PC-9 (cell line): Measurements from ENCODE around the gene CCNL1.
"Not testable (repeated sequence)": the region's sequence is repeated elsewhere in the genome, so short reads cannot be mapped to it uniquely, and the experiment has no call there.

Experiments
- CTCF ChIP-seq: fragments of 200-600 bp; sonication (generic); conservative IDR thresholded peaks from 2 replicates; pipeline ENCODE4 v1.6.1; 2017; ENCODE audit warnings: mixed run types, antibody characterized with exemption, mild to moderate bottlenecking, moderate library complexity
- EZH2 ChIP-seq: fragments of 200-600 bp; sonication (generic); IDR thresholded peaks from 2 replicates; pipeline ENCODE4 v1.8.0; 2017; ENCODE audit warnings: antibody characterized with exemption, low read depth

- not testable (repeated sequence) for TF ChIP-seq CTCF, EZH2
Measured at GRCh38 chr3:157102595-157102994, 57.4 kb downstream of the CCNL1 start.
